Activated CD8-positive, alpha-beta T cell treated with anti-CD3 and anti-CD28 coated beads for 36 hours (primary cell): Measurements from ENCODE around the gene RAB28. TPM values are rescaled to one million over a fixed set of nuclear protein-coding genes. Genes with fewer than 3 reads are reported as not detected.

Experiments used
- ATAC-seq: fragments of 200-7000 bp; cut with Tn5 transposase; one replicate; pipeline ENCODE4 v1.10.0; 2021; ENCODE audit warnings: mild to moderate bottlenecking, moderate library complexity
- CTCF ChIA-PET: fragments of 350-600 bp; sonication (Branson Sonifier 250); formaldehyde crosslinking; loops from one replicate; lab custom pipeline; 2021; ENCODE audit warnings: antibody characterized with exemption; lab: Charles Lee
- POLR2A ChIA-PET: fragments of 350-600 bp; sonication (Branson Sonifier 250); formaldehyde crosslinking; loops from one replicate; lab custom pipeline; 2021; ENCODE audit warnings: antibody characterized with exemption; lab: Charles Lee
- DNase-seq: peaks from one replicate; pipeline ENCODE4 v3.0.0-alpha.2; 2020
- H3K27ac Mint-ChIP-seq: one replicate; pipeline ENCODE4 v1.8.0; 2021; ENCODE audit warnings: mild to moderate bottlenecking, mixed read lengths
- H3K27me3 Mint-ChIP-seq: one replicate; pipeline ENCODE4 v1.8.0; 2021; ENCODE audit warnings: mixed read lengths
- H3K36me3 Mint-ChIP-seq: one replicate; pipeline ENCODE4 v1.8.0; 2021; ENCODE audit warnings: low read depth, mixed read lengths
- H3K4me1 Mint-ChIP-seq: one replicate; pipeline ENCODE4 v1.8.0; 2021; ENCODE audit warnings: low read depth, mixed read lengths
- H3K4me3 Mint-ChIP-seq: one replicate; pipeline ENCODE4 v1.8.0; 2021; ENCODE audit warnings: mild to moderate bottlenecking, moderate library complexity, mixed read lengths
- H3K9me3 Mint-ChIP-seq: one replicate; pipeline ENCODE4 v1.8.0; 2021; ENCODE audit warnings: mixed read lengths
- CTCF ChIP-seq: fragments of 200-600 bp; IDR thresholded peaks from one replicate; pipeline ENCODE4 v1.8.0; 2022; ENCODE audit warnings: antibody characterized with exemption, mild to moderate bottlenecking
- intact Hi-C: fragments of 100-400 bp; cut with micrococcal nuclease; formaldehyde crosslinking; loops from one replicate; pipeline ENCODE4 v1.10.0; 2022
- total RNA-seq, 2 experiments: library from RNA; stranded (reverse); gene quantifications; one replicate each; pipeline ENCODE4 v1.2.3, GENCODE V29; 2021

RAB28 gene
- total RNA-seq, 2 experiments from 2014 or later: 12.5 to 13.1 TPM

GRCh38 chr4:13461191-13461905 lies 22.8 kb downstream of the RAB28 start:
- no peak for TF ChIP-seq CTCF
- DNase-seq (no peak), ATAC-seq (no peak)
- Mint-ChIP-seq H3K36me3 (peaks cover 36% of the 10 kb centered on the region), H3K27ac (no peak overlapping the region), H3K27me3 (no peaks in the 10 kb centered on the region), H3K4me3 (no peak overlapping the region), H3K4me1 (peaks cover 23% of the 10 kb centered on the region), H3K9me3 (peaks cover 6% of the 10 kb centered on the region)
- POLR2A ChIA-PET: no interaction called here
- intact Hi-C loops: no loop called here
- CTCF ChIA-PET: no interaction called here

GRCh38 chr4:13455411-13455810 lies 28.7 kb downstream of the RAB28 start:
- CTCF ChIA-PET: no interaction called here

GRCh38 chr4:13454786-13455185 lies 29.4 kb downstream of the RAB28 start:
- Mint-ChIP-seq H3K36me3 (peaks cover 38% of the 10 kb centered on the region), H3K4me1 (peaks cover 16% of the 10 kb centered on the region), H3K27me3 (no peaks in the 10 kb centered on the region), H3K4me3 (no peak overlapping the region), H3K9me3 (peaks cover 6% of the 10 kb centered on the region), H3K27ac (no peak overlapping the region)
- ChIA-PET POLR2A (no interaction called here), CTCF (interaction anchor here (1.0 kb wide), 1 partner anchor 13 kb away, joined by 3 read pairs; no protein-coding TSS in a partner anchor)
- DNase-seq (no peak), ATAC-seq (no peak)
- intact Hi-C loops: no loop called here
- no peak for TF ChIP-seq CTCF

More at GRCh38 chr4:13455411-13455810, 28.7 kb downstream of the RAB28 start:
- POLR2A ChIA-PET: no interaction called here
- H3K36me3 Mint-ChIP-seq: peaks cover 38% of the 10 kb centered on the region
- no peak for ATAC-seq
- intact Hi-C loops: no loop called here
- DNase-seq: no peak
- no peaks in the 10 kb centered on the region for H3K27me3 Mint-ChIP-seq
- TF ChIP-seq CTCF: no peak
- H3K9me3 Mint-ChIP-seq: peaks cover 6% of the 10 kb centered on the region
- H3K4me3 Mint-ChIP-seq: no peak overlapping the region
- H3K4me1 Mint-ChIP-seq: peaks cover 16% of the 10 kb centered on the region
- no peak overlapping the region for H3K27ac Mint-ChIP-seq

- ChIA-PET POLR2A (interaction anchor here (0.7 kb wide), 1 partner anchor 174 kb away, joined by 4 read pairs; no protein-coding TSS in a partner anchor), CTCF (no interaction called here)
- intact Hi-C loops: no loop called here
- TF ChIP-seq CTCF: no peak
- Mint-ChIP-seq H3K27ac (peak overlapping the region; percentile 59), H3K9me3 (peaks cover 6% of the 10 kb centered on the region), H3K4me1 (peaks cover 16% of the 10 kb centered on the region), H3K36me3 (peaks cover 29% of the 10 kb centered on the region), H3K27me3 (no peaks in the 10 kb centered on the region), H3K4me3 (no peak overlapping the region)
- DNase-seq (no peak), ATAC-seq (peak; percentile 66)
Observed at GRCh38 chr4:13452927-13453579, 31.1 kb downstream of the RAB28 start.

GRCh38 chr4:13449590-13449989 lies 34.5 kb downstream of the RAB28 start:
- ATAC-seq (no peak), DNase-seq (no peak)
- intact Hi-C loops: no loop called here
- CTCF ChIA-PET: interaction anchor here (2.9 kb wide), 1 partner anchor 18 kb away, joined by 12 read pairs; no protein-coding TSS in a partner anchor
- POLR2A ChIA-PET: no interaction called here
- Mint-ChIP-seq H3K27me3 (no peaks in the 10 kb centered on the region), H3K4me3 (no peak overlapping the region), H3K4me1 (peaks cover 16% of the 10 kb centered on the region), H3K9me3 (peaks cover 9% of the 10 kb centered on the region), H3K27ac (no peak overlapping the region), H3K36me3 (peaks cover 31% of the 10 kb centered on the region)
- no peak for TF ChIP-seq CTCF
